GM19452 (cell line): ENCODE measurements around the gene EDC3.
"Not testable (repeated sequence)": the region's sequence is repeated elsewhere in the genome, so short reads cannot be mapped to it uniquely, and the experiment has no call there.

Source experiments
- ATAC-seq: cut with Tn5 transposase; IDR thresholded peaks from one replicate; pipeline ENCODE4 v1.9.1; 2021; ENCODE audit not compliant: unreplicated experiment

The EDC3 gene

DNA sequence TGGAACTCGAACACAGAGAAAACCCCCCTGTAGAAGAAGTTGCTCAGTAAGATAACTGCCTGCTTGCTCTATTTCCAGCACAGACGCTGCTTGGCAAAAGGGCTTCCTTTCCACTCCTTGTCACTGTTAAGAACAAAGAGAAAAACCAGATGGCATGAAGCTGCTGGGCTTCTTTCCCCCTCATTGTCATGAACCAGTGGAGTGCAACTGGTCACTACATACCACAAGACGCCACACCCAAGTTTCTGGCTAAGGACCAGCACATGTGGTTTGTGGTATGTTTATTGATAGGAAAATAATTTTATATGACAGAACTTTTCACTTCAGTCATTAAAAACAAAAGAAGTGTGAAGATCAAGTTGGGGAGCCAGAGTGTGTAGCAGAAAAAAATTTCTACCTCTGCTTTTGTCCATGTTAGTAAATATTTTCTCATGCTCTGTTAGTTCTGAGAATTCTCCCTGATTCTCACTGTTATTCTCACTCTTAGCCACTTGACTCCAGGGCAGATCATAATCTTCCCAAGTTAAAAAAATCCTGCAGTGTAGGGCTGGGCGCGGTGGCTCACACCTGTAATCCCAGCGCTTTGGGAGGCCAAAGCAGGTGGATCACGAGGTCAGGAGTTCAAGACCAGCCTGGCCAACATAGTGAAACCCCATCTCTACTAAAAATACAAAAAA, 42.3 kb downstream of the EDC3 start:
- no peak for ATAC-seq

DNA sequence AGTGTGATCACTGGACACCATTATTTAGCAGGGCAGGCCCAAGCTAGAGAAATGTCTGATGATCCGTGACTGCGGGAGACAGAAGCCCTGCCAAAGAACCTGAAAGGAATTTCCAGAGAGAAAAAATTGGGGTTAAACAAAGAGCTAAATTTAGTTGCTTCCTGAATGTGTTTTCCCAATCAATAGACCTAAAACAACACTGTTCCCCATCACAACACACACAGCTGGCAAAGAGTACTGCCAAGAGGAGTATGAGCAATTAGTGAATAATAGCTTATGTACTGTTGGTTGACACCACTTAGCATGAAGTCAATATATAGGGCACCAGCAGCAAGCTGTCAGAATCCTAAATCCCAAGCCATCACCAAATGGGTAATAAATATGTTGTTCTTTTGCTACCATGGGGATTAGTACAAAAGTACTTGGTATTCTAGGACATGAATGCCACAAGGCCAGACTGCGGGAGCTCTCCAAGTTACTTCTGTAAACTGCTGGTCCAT, 44.5 kb downstream of the EDC3 start:
- no peak for ATAC-seq

DNA sequence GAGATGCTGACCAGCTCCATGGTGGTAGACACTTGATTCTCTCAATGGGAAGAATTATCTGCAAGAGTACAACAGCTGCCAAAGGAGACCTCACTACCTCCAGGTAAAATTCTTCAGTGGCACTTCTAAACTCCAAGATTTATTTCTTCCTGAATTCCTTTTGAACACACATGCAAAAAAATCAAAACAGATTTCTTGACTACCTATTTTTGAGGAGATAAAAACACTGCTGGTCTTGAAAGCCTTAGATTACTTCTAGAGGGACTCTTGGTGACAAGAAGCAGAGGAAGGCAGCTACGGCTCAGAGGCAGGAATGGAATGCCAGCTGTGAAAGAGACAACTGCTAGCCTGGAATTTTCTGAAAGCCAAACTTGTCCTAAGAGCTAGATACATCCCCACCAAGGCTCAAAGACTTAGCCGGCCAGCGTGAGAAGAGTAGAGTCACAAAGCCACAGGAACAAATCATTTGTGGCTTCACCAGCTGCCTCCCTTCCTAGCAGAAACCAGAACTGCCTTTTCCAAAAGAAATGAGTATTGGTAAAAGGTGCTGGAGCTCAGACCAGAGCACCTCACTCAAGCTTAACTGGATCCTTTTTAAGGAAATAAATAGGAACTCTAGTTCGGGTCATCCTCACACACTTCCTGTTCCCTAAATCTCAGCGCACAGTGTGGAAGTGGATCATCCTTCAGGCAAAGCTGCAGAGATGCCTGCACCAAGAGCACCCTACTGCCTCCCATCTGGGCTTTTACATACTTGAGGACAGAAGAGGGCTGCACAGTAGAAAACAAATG, 47.6 kb downstream of the EDC3 start:
- ATAC-seq: no peak

- ATAC-seq: no peak
Observed at GRCh38 chr15:74646480-74646879, 49.3 kb downstream of the EDC3 start.

GRCh38 chr15:74643665-74644204, 52.1 kb downstream of the EDC3 start:
- ATAC-seq: no peak

DNA sequence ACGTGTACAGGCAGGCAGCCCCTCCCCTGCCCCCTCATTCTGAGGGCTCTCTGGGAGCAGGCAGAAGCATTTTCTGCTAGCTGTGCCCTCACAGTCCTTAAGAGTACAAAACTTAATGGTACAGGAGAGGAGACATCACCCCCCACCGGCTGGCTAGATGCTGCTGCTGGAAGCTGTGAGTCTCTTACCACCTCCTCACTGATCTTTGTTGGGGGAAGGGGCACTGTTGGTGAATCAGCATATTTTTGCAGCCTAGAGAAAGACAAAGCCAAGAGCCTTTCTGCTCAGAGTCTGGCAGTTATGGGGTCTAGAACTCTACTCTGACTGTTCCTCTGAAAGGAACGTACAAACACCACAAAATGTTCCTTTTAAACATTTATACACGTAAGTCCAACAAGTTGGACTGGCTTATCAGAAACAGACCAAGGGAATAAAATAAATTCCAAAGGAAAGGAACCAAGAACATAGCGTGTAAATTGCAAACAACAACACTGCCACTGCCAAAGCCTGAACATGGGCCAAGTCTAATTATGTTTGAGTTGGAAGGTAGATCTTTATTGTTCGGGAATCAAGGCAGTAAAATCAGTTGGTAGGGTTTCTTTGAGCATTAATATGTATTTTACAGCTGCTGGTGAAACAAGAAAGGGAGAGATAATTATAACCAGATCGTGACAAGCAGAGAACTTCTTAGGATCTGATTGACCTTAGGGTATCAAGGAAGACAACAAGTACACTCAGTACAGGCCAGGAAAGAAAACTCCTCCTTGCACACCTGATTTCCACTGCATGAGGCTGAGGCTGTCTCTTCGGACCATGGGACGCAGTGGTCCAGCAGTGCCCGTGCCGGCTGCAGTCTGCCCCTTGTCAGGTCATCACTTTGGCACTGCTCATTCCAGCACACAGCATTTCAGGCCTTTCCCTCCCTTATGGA, 52.8 kb downstream of the EDC3 start:
- no peak for ATAC-seq

DNA sequence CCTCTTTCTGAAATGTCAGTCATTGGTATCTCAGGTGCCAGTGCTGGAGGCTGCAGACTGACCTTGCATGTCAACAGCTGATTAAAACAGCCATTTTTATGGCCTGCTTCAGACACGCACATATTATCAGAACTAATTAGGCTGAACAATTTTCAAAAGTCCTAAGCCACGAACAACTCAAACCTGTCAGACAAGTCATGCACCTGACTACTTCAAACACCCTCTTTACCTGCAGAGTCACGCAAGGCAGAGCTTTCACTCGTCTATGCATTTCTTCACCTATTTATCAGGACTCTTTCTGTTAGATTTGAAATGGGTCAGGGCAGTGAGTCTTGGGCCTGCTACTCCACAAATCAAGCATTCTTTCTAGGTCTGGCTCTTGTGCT, 53.5 kb downstream of the EDC3 start:
- no peak for ATAC-seq

DNA sequence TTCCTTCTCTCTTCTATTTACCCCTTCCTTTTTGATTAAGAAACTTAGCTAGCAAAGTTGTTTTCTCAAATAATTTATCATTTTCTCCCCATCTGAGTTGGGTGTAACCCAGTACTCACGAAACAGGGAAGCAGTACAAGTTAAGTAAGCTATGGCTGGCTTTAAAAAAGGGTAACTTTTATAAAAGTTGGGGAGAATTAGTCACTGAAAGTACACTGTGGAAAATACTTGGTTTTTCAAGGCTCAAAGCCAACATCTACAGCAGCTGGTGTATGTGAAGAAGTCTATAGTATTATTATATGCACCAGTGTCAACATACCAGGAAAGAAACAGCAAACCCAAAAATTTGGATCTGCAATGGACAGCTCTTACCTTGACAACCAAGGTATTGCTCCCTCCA, 54.7 kb downstream of the EDC3 start:
- no peak for ATAC-seq

DNA sequence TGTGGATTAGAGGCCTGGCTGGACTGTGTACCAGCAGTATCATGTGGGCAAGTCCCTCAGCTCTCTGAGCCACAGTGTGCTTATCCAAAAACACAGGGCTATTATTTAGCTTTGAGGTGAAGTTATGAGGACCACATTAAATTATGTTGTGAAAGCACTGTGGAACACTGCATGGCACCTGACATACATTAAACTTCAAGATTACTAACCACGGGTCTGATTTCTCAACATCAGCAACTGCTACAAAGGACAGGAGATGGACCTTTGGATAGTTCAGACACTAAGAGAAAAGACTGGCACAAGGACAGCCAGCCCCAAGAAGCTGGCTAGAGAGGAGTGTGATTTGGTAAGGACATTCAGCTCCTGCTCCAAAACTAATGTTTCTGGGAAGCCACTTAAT, 58.8 kb downstream of the EDC3 start:
- no peak for ATAC-seq

- ATAC-seq: no peak
Observed at GRCh38 chr15:74635228-74635627, 60.6 kb downstream of the EDC3 start.

DNA sequence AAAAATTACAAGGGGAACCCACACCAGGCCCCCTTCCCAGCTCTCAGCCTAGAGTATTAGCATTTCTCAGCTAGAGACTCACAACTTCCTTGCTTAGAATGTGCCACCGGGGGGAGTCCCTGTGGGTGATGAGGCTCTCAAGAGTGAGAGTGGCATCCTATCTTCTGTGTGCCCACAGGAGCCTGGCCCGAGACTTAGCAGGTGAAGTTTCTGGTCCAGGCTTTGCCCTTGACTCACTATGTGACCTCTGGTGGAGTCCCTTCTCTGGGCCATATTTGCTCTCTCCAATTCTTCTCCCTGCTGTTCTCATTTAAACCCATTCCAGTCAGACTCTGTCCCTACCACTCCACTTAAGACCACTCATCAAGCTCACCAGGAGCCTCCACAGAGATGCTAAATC, 62.0 kb downstream of the EDC3 start:
- no peak for ATAC-seq

- ATAC-seq: no peak
Observed at GRCh38 chr15:74632601-74633000, 63.2 kb downstream of the EDC3 start.

GRCh38 chr15:74631935-74632560, 63.8 kb downstream of the EDC3 start:
- ATAC-seq: no peak

GRCh38 chr15:74631408-74631807, 64.4 kb downstream of the EDC3 start:
- ATAC-seq: no peak

- no peak for ATAC-seq
Observed at GRCh38 chr15:74631087-74631385, 64.8 kb downstream of the EDC3 start.

DNA sequence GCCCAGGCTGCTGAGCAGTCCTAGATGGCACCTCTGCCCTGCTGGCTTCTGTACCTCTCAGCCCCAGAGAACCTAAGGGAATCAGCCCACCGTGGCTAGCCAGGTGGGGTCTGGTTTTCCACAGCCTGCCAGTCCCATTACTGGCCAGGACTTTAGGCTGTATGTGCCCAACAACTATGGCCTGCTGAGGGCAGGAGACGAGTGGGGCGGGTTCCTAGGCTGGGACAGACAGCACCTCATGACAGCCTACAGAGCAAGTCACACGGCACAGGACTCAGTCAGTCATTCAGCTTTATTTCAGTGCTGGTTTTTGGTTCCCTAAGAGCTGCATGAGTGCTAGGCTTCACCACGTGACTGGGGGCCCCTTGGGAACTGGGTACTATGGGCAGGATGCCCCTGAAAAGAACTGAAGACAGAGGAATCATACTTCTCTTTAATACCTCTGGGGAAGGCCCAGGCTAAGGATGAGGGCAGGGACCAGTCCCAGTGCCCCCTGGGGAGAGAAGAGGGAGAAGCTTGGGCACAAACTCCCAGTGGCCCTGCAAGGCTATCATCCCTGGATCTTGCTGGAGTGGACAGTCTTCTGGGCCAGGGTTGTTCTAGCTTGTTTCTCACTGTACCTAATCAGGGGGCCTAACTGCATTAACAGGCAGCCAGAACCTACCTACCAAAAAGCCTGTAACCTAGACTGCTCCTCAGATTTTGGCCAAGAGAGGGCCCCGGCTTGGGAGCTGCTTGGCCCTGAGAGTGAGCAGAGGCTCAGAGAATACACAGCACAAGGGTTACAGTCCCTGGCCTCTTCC, 65.3 kb downstream of the EDC3 start:
- no peak for ATAC-seq

GRCh38 chr15:74629696-74630095, 66.1 kb downstream of the EDC3 start:
- ATAC-seq: not testable (repeated sequence)

GRCh38 chr15:74628949-74629348, 66.9 kb downstream of the EDC3 start:
- ATAC-seq: no peak

- ATAC-seq: no peak
Observed at GRCh38 chr15:74628199-74628598, 67.6 kb downstream of the EDC3 start.

- ATAC-seq: no peak
Observed at GRCh38 chr15:74627766-74628165, 68.1 kb downstream of the EDC3 start.
